ENCODE measurements around the gene BET1.

- TF ChIP-seq MAX (CRISPR knock-in tag; IDR thresholded peaks at IDR 0.05), result no peak
- TF ChIP-seq EZH2 (IDR thresholded peaks at IDR 0.05; ENCODE audit: borderline replicate concordance, low read depth, low read length), result no peak
- TF ChIP-seq ZNF274 (IDR thresholded peaks at IDR 0.05; ENCODE audit: borderline replicate concordance, low read depth, low read length), result no peak
- TF ChIP-seq PCBP2 (IDR thresholded peaks at IDR 0.05; ENCODE audit: low read depth, low read length, poor library complexity, severe bottlenecking), result no peak
- TF ChIP-seq CTCF (IDR thresholded peaks at IDR 0.05 in 2 of 3, conservative IDR thresholded peaks at IDR 0.05 in 1 of 3; ENCODE audit: insufficient read depth in 2 of 3, low read depth in 1 of 3, low read length in 3 of 3), result no peak
- TF ChIP-seq SIX5 (IDR thresholded peaks at IDR 0.05; ENCODE audit: borderline replicate concordance in 1 of 2, insufficient read depth in 1 of 2, low read depth in 1 of 2, low read length in 2 of 2), result no peak
- no peak for TF ChIP-seq ERF (CRISPR knock-in tag; IDR thresholded peaks at IDR 0.05)
- TF ChIP-seq SPI1 (IDR thresholded peaks at IDR 0.05; ENCODE audit: borderline replicate concordance, low read depth, low read length), result no peak
- TF ChIP-seq NELFE (IDR thresholded peaks at IDR 0.05; ENCODE audit: insufficient read depth, insufficient read length), result no peak
- no peak for TF ChIP-seq TFAP4 (CRISPR knock-in tag; IDR thresholded peaks at IDR 0.05; ENCODE audit: borderline replicate concordance)
These were observed 45.5 kb upstream of the BET1 start for GRCh38 chr7:94049615-94050014.
